Renal pelvis (tissue), 4 donors: Measurements from ENCODE around the gene SPRR2F. TPM values are rescaled to one million over a fixed set of nuclear protein-coding genes. Genes with fewer than 3 reads are reported as not detected.

Source experiments
- DNase-seq: peaks from one replicate; pipeline ENCODE4 v3.0.0-alpha.2; 2013
- polyA plus RNA-seq, 3 donors: library from polyadenylated mRNA; unstranded; fragments of 120-200 nt; gene quantifications; one replicate each; pipeline ENCODE4 v1.2.1, GENCODE V29; 2013; ENCODE audit not compliant: insufficient read length in 3 of 3

Gene SPRR2F
- polyA plus RNA-seq, 3 donors = not detected

- no peak for DNase-seq
These were observed 40.2 kb downstream of the SPRR2F start for GRCh38 chr1:153072806-153073726.

- DNase-seq = no peak
These were observed 41.8 kb downstream of the SPRR2F start, which contains the start of gene SPRR2B for GRCh38 chr1:153071511-153071910. TSS of gene SPRR2B (minus strand) at chr1:153071611. CDS start at chr1:153070839, 772 bp downstream.

- no peak for DNase-seq
These were observed 43.1 kb downstream of the SPRR2F start for GRCh38 chr1:153070243-153070642.

Other genes with a start within 250 kb of the SPRR2F start
- gene SMCP, start 235.2 kb downstream of the SPRR2F start, polyA plus RNA-seq = not detected
- under 1 TPM; 0.16 to 0.36 (median 0.21) TPM for gene IVL, start 205.0 kb downstream of the SPRR2F start, polyA plus RNA-seq
- not detected for gene SPRR5, start 166.3 kb downstream of the SPRR2F start, polyA plus RNA-seq
- gene SPRR4, start 142.9 kb downstream of the SPRR2F start, polyA plus RNA-seq = not detected
- gene SPRR1A, start 129.4 kb downstream of the SPRR2F start, polyA plus RNA-seq = not detected
- gene SPRR3, start 111.8 kb downstream of the SPRR2F start, polyA plus RNA-seq = under 1 TPM in 1 of 3 donors, not detected in 2; 0.23 TPM
- not detected for gene SPRR1B, start 82.3 kb downstream of the SPRR2F start, polyA plus RNA-seq
- under 1 TPM in 1 of 3 donors, not detected in 2; 0.14 TPM for gene SPRR2D, start 72.4 kb downstream of the SPRR2F start, polyA plus RNA-seq
- not detected for gene SPRR2A, start 56.0 kb downstream of the SPRR2F start, polyA plus RNA-seq
- gene SPRR2B, start 41.9 kb downstream of the SPRR2F start, polyA plus RNA-seq = under 1 TPM in 1 of 3 donors, not detected in 2; 0.16 TPM
- not detected for gene SPRR2E, start 19.0 kb downstream of the SPRR2F start, polyA plus RNA-seq
- not detected for gene SPRR2G, start 37.4 kb upstream of the SPRR2F start, polyA plus RNA-seq
- not detected for gene LELP1, start 89.9 kb upstream of the SPRR2F start, polyA plus RNA-seq
- gene PRR9, start 104.1 kb upstream of the SPRR2F start, polyA plus RNA-seq = not detected
- gene LORICRIN, start 146.2 kb upstream of the SPRR2F start, polyA plus RNA-seq = under 1 TPM in 1 of 3 donors, not detected in 2; 0.07 TPM
- not detected for gene PGLYRP3, start 199.4 kb upstream of the SPRR2F start, polyA plus RNA-seq
- not detected for gene PGLYRP4, start 235.3 kb upstream of the SPRR2F start, polyA plus RNA-seq
- gene S100A9, start 244.3 kb upstream of the SPRR2F start, polyA plus RNA-seq = 10 to 100 TPM in 2 of 3 donors, 1 to 10 TPM in 1; 9.1 to 27.1 (median 20.4) TPM